ENCODE measurements around the gene JMJD1C.

Gene JMJD1C

DNA sequence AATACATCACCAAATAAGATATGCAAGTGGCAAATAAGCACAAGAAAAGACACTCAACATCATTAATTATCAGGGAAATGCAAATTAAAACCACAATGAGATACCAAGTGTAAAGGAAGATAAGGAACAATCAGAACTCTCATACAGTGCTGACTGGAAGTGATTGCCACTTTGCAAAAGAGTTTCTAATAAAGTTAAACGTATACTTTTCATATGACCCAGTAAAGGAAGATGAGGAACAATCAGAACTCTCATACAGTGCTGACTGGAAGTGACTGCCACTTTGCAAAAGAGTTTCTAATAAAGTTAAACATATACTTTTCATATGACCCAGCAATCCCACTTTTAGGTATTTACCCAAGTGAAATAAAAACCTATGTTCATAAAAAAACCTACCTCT lies 12.2 kb upstream of the JMJD1C start:
- no peak for DNase-seq

DNA sequence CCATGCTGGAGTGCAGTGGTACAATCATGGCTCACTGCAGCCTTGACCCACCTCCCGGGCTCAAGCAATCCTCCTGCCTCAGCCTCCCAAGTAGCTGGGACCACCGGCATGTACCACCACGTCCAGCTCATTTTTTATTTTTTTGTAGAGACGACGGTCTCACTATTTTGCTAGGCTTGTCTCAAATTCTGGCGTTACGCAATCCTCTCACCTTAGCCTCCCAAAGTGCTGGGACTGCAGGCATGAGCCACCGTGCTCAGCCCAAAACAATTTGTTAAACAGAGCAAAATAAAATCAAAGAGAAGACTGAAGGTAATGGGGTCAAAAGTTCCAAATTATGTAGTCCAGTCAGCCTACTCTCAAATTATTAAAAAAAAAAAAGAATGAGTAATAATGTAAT lies 8.7 kb upstream of the JMJD1C start:
- DNase-seq = no peak

DNA sequence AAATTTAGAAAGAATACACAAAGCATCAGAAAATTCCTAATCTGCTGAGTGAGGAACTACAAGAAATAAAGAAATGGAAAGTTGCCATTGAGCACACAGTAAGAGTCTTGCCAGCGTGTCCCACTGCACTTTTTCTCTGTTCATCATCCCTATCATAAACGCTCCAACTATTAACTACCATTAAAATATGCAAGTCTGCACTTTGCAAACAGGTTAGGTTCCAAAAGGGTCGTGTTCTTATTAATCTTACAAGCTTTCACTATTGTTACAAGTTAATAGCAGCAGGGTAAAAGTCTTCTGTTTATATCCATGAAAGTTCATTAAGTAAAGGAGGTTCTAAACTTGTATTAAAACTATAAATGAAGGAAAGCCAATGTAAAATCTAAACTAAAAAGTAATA lies 5.2 kb upstream of the JMJD1C start:
- DNase-seq = no peak

DNA sequence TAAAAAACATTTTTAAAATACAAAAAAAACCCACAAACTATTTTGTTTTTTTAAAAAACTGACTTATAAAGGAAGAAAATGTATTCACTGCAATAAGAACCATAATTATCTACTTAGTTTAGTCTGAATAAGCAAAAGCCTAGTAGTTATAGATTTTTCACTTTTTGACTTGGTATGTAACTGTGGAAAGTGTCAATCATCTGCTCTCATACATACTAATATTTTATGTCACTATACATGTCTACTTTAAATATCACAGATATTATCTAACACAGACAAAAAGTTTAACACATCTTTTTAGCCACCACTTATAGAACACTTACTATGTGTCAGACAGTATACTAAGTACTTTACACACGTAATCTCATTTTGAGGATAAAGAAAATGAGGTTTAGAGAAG lies 3.2 kb upstream of the JMJD1C start:
- no peak for DNase-seq

DNA sequence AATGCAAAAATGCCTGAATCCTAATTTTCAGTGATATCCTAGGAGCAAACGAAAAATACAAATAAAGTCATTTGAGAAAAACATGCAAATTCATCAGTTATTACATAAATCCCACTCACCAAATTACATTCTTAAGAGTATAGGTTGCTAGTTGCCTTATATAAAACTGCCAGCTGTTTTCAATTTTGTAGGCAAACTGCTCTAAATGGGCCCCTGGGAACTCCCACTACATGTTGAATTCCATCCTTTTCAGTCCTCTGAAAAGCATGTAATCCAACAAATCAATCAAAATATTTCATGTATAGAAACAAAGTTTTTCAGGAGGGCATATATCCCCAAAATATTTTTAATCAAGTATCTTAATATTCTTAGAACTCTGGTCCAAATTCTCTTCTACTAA lies 2.1 kb upstream of the JMJD1C start:
- DNase-seq = no peak

DNA sequence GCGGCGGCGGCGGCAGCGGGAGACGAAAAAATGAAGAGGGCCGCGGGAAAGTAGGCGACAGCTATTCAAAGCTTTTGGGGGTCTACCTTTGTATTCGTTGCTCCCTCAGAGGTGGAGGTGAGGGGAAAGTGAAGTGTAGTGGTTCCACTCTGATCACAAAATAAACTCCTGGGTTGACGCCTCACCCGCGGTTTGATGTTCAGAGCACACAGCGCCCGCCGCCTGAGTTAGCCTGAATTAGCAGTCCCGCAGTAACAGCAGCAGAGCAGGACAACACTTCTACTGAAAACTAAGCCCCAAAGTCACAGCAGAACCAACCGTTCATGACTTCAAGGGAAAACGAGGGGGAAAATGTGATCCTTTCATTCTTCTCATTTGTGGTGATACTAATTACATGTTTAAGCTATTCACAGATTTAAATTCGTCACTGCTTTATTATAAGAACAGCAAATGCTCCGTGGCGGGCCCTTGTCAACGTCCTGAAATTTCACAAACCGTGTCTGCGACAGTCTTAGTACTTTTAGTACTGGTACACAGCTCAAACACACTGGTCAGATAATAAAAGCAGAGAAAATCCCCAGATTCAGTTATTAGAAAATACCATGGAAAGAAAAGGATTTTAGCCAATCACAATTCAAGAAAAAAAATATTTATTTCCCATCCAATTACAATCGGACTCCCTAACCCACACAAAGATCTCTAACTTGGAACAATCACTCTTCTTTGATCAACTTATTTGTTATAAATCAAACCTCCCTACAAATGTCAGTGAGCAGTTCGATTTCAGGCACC lies 563 bp upstream of the JMJD1C start:
- peak; percentile 20 for DNase-seq

DNA sequence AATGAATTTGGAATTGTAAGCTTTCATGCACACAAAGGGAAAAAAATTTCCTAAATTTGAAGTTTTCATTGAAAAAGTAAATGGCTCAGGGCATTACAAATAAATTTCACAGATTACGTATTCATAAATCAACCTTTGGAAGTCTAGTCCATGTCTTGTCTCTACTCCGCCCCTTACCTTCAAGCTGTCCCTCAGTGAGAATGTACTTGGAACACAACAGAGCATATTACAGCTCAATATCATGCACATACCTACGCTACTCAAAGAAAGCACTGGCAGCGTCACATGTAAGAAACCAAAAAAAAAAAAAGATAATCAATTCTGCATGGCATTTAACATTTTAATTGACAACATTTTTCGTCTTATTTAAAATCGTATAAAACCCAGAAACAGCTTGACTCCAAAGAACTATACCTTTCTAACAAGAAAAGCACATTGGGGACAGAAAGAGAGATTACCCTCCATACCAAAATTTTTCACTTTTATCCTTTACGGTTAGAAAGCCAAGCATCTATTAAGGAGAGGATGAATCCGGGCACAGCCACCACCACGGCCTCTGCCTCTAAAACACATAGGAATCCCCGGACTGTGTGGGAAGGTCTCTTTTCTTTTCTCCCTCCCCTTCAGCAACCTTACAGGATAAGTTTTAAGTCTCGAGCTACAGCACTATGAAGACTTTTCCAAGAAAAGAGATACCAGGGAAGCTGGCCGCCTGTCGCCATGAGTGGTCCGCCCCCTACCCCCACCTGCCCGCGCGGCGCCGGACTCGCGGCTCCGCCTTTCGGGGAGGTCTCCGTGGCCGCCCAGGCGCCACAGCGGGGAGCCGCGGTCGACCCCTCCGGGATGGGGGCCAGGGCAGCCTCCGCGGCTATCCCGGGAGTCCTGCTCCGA lies 1.1 kb downstream of the JMJD1C start:
- DNase-seq = no peak

DNA sequence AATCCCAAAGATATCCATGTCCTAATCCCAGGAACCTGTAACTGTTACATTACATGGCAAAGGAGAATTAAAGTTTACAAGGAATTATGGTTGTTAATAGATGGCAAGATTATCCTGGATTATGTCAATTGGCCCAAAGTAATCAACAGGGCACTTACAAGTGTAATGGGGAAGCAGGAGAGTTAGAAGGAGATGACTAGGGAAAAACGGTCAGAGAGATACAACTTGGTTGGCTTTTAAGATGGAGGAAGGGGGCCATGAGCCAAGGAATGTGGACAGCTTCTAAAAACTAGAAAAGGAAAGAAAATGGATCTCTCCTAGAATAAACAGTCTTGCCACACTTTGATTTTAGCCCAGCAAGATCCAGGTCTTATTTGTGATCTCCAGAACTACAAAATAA lies 3.3 kb downstream of the JMJD1C start:
- no peak for DNase-seq

DNA sequence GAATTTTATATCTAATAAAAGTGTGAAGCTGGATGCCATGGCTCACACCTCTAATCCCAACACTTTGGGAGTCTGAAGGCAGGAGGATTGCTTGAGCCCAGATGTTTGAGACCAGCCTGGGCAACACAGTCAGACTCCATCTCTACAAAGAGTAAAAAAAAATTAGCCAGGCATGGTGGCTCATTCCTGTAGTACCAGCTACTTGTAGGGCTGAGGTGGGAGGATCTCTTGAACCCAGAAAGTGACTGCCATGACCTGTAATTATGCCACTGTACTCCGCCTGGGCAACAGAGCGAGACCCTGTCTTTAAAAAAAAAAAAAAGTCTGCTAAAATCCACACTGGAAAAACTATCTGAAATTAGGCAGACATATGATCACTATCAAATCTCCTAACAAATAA lies 7.6 kb downstream of the JMJD1C start:
- DNase-seq = no peak

DNA sequence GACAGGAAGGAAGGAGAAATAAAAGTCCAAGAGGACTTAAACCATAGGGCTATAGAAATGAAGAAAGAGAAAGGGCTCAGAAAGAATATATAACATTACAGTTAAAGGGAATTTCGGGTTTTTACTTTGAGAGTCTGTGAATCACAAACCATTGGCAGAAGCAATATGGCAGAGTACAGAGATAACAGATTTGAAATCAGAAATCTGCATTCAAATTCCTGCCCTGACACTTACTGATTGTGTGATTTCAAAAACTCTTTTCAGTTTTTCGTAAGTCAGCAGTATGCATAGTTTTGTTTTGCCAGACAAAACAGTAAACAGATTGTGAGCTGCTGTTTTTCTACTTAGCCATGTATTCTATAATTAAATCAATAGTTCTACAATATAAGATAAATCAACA lies 8.2 kb downstream of the JMJD1C start:
- DNase-seq = no peak

DNA sequence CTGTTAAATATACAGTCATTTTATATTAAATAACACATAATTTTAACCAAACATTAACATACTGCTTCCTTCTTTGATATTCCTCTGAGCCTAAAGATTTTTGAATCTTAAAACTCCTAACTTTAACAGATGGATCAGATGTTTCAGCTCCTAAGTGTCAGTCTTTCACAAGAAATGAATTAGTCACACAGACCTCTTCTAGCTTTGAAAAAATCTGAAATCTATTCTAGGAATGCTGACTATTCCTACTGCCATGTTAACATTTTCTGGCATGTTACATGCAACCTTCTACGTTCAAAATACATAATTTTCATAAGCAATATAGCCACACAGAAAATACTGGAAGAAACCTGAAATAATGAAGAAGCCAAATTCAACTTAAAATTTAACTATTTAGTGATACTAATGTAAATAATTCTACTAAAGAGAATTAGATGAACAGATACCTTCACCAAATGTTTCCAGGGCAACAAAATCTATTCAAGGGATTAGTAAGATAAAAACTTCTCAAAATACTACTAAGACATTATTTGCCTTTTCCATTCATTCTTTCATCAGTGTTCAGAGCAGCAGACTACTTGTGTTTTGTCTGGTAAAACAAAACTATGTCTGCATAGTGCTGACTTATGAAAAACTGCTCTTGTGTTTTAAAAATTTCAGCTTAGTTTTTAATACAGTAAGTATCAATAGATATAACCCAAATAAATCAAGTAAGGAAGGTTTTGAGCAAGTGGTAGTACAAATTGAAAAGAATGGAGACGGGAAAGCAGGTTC lies 9.2 kb downstream of the JMJD1C start:
- DNase-seq = no peak

DNA sequence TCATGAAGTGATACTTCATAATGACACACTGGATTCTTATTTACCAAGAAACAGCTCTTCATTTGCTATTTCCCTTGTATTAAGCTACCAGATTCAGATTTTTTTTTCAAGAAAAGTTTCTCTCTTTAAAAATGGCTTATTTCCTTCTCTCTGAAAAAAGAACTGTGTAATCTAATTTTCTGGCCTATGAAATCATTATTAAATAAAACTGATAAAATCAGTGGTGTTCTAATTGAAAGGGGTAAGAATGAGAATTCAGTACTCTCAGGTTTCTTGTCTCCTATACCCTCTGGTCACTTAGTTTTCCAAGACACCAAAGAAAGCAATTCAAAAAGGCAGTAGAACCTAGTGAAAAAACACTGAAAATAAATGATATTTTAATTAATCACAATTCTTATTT lies 10.3 kb downstream of the JMJD1C start:
- no peak for DNase-seq

DNA sequence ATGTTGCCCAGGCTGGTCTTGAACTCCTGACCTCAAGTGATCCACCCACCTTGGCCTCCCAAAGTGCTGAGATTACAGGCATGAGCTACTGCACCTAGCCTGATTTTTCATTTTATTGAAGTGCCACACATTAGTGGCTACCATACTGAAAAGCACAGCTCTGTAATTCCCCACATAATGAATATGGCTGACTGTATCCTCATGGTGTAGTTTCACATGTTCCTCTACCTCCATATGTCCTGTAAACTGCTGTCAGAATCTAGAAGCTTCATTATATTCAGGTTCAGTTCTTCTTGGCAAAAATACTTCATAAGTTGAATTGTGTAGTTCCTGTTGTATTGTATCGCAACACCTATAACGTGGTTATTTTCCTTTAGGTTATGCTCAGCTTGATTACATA lies 11.1 kb downstream of the JMJD1C start:
- DNase-seq = no peak

DNA sequence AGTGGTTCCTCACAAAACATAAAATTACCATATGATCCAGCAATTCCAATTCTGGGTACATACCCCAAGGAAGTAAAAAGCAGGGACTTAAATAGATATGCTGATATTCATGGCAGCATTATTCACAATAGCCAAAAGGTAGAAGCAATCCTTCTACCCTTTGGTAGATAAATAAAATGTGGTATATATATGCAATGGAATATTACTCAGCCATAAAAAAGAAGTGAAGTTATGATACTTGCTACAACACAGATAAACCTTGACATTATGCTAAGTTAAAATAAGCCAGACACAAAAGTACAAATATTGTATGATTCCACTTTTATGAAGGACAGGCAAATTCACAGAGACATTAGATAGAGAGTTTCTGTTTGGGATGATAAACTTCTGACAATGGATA lies 13.3 kb downstream of the JMJD1C start:
- DNase-seq = no peak

DNA sequence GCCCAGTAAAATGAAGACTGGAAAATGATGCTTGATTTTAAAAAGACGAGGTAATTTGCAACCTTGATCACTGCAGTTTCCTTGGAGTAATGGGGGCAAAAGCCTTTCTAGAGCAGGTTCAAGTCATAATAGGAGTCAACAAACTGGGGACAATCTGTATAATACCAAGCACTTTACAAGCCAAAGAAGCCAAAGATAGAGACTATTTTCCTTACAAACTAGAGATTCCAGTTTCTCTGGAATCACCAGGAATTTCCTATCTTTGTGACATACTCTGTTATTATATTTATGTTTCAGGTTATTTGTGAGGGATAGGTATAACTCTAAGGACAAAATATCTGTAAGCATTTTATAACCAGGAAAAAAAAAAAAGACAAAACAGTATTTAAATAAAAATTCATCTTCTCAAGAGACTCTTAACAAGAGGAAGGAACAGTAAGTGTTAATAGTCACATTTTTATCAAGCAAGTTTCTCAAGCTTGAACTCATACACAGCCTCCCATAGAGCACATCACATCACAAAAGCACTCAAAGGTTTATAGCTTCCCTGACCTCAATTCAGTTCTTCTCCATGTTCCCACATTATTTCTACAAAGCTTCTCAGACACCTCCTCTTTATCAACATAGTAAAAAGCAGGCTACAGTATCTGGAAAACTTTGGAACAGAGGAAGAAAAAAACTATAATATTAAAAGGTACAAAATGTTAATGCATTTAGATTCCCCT lies 18.9 kb downstream of the JMJD1C start:
- no peak for DNase-seq

DNA sequence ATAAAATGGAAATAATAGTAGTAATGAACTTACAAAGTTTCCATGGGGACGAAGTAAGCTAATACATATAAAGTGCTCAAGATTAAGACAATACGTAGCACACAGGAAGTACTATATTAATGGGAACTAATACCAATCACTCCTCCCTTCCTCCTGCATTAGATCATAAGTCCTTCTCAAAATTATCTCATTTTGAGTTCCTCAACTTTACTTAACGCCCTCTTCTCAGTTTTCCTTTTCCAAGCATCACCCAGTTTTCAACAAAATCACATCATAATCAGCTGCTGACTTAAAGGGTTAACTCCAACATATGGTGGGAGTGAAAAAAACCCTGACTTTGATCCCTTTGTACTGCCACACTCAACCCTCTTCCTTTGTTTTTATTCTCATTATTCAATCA lies 24.4 kb downstream of the JMJD1C start:
- no peak for DNase-seq

DNA sequence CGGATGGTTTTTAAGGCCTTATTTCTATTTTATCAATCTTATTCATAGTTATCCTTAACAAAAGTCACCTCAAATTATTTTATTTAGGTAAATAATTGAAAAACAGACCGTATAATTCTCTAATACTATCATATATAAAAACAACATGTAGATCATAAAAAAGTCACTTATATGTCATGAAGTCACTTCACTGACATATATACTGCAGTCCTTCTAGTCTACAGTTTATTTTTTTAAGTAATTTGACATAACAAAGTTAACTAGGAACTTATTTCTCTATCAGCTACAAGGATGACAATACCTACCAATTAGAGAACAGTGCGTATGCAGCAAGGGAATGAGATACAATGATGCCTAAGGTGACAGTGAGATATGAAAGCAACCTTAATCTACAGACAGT lies 26.2 kb downstream of the JMJD1C start:
- no peak for DNase-seq

DNA sequence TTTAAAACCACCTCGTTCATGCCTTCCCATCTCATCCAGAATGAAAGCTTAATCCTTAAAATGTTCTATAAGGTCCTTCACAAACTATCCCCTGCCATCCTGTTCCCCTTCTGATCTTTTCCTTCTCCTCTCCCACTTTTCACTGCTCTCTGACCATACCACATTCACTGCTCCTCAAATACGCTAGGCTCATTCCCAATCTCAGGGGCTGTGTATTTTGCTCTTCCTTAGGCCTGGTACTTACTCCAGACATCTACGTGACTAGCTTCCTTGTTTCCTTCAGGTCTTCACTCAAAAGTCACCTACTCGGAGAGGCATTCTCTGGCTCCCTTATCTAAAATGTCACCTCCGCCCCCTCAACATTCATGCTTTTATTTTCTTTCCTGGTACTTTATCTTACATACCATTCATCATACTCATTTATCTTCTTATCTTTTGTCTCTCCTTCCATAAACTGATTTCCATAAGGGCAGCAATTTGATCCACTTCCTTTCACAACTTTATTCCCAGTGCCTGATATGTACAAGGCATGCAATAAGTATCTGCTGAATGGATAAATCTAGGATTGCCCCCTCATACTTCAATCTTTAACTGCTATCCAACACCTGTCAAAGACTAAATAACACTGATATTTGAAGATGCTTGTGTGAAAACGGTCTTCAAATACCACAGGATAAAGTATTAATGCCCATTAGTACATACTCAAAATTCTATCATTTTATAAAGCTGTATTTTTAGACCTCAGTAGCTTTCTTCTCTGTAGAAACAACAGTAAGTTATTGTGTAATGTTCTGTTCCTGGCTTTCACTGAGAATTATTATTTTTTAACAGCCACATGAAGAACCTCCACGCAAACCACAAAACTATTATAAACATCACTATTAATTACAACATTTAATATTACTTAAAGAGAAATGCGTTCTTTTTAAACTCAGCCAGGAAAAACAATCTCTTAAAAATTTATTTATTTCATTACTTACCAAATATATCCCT lies 27.0 kb downstream of the JMJD1C start:
- DNase-seq = no peak

DNA sequence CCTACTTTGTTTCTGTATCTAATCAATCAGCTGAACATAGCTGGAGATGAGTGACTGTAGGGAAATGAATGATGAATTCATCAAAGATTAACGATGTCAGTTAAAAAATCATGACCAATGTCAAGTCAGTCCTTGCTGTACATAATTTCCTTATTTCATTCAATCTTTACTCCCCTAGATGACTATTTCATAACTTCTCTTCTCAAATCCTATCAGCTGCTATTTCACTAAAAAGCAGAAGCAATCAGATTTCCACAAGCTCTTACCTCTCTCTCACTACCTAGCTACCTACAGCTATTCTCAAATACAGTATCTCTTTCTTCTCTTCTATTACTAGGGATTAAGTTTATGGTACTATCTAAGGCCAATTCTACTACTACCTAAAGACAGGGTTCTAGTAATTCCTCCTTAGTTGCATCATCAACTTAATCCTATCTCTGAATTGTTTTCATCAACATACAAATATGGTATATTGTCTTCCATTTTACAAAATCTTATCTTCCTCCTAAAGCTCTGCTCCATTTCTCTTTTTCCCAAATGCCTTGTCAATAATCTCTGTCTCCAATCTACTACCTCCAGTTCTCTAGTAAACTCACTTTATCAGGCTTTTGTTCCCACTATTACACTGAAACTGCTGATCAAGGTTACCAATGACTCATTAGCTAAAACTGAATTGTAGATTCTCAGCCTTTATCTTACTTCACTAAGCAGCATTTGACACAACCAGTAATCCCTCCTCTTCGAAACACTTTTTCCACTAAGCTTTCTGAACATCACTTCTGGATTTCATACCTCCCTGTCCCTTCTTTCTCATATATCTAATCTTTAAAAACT lies 28.4 kb downstream of the JMJD1C start:
- no peak for DNase-seq

DNA sequence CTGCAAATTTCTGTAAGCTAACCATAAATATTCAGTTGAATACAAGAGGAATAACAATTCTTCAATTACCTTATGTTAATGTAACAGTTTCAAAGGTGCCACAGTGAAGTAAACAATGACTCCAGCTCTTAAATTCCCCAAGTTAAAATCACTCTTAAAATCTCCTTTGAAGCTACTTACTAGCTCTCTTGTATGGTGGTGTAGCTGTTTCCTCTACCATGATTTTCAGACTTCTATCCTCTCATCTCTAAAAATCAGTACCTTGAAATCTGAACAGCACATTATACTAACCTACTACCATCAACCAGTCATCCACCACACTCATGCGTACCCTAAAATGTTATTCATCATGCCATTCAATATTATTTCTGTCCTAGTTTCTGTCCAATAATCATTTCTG lies 29.6 kb downstream of the JMJD1C start:
- no peak for DNase-seq
